Lung (tissue), 12 donors: ENCODE measurements around the gene LSAMP. TPM values are rescaled to one million over a fixed set of nuclear protein-coding genes. Genes with fewer than 3 reads are reported as not detected.

Source experiments
- ATAC-seq: fragments of 200-7000 bp; cut with Tn5 transposase; one replicate; pipeline ENCODE4 v1.9.1; 2020; ENCODE audit warnings: moderate number of reproducible peaks; ENCODE audit not compliant: insufficient read depth, low FRiP score
- DNase-seq, 3 donors: peaks; one replicate each; pipeline ENCODE4 v3.0.0-alpha.2; 2013 to 2017
- H3K27ac ChIP-seq, 2 donors: one replicate each; pipeline ENCODE4 v1.5.1; 2013; ENCODE audit warnings: mild to moderate bottlenecking in 2 of 2, moderate library complexity in 2 of 2, control low read depth in 1 of 2, inconsistent platforms in 1 of 2, low read depth in 1 of 2, low read length in 1 of 2
- H3K27me3 ChIP-seq, 3 donors: one replicate each; pipeline ENCODE4 v1.5.1; 2013; ENCODE audit warnings: low read length in 2 of 3; ENCODE audit not compliant: control insufficient read depth in 3 of 3, insufficient read depth in 3 of 3
- H3K36me3 ChIP-seq, 4 donors: one replicate each; pipeline ENCODE4 v1.5.1; 2013; ENCODE audit warnings: low read length in 4 of 4, mild to moderate bottlenecking in 1 of 4, moderate library complexity in 1 of 4; ENCODE audit not compliant: control insufficient read depth in 4 of 4, insufficient read depth in 4 of 4
- H3K4me1 ChIP-seq, 5 donors: one replicate each; pipeline ENCODE4 v1.5.1; 2013; ENCODE audit warnings: low read length in 5 of 5, mild to moderate bottlenecking in 2 of 5, moderate library complexity in 1 of 5; ENCODE audit not compliant: control insufficient read depth in 5 of 5, insufficient read depth in 5 of 5
- H3K4me3 ChIP-seq: one replicate; pipeline ENCODE4 v1.5.1; 2013; ENCODE audit warnings: mild to moderate bottlenecking, control low read depth, moderate library complexity
- H3K9ac ChIP-seq, 2 donors: one replicate each; pipeline ENCODE4 v1.5.1; 2013; ENCODE audit warnings: low read length in 2 of 2, control low read depth in 1 of 2; ENCODE audit not compliant: insufficient read depth in 1 of 2
- H3K9me3 ChIP-seq, 4 donors: one replicate each; pipeline ENCODE4 v1.5.1; 2013; ENCODE audit warnings: low read length in 3 of 4, mild to moderate bottlenecking in 1 of 4, moderate library complexity in 1 of 4; ENCODE audit not compliant: control insufficient read depth in 4 of 4, insufficient read depth in 3 of 4
- WGBS, 2 donors: extraction: QIAGEN DNeasy Blood & Tissue Kit; methylation state at CpG; one replicate each; pipeline ENCODE4 v1.1.7; 2013; 5-methylcytosine and 5-hydroxymethylcytosine counted together
- polyA plus RNA-seq, 2 donors: library from polyadenylated mRNA; stranded (reverse); fragments of 200-250 nt; gene quantifications; one replicate each; pipeline ENCODE4 v1.2.1, GENCODE V29; 2013
- total RNA-seq, 2 donors: library from RNA; depleted of rRNA in 1 of 2; stranded (reverse); fragments of >200 nt in 1 of 2; gene quantifications; one replicate each; pipeline ENCODE4 v1.2.1, GENCODE V29; 2014 to 2021
- TF ChIP-seq, protein P1 (sequence below): IDR thresholded peaks from 2 replicates; pipeline ENCODE4 v1.5.1; 2012; ENCODE audit warnings: mild to moderate bottlenecking; ENCODE audit errors: control extremely low read depth, extremely low read depth
- donor health status: control.
- donor health status: control.
- donor health status: Bipolar disorder and iron deficiency.
- donor health status: healthy.
- donor health status: DM: yes; HTN: yes; CAD: no.

Gene LSAMP
- total and polyA plus RNA-seq, 4 donors, result 1.6 to 21.9 (median 9.5) TPM

DNA sequence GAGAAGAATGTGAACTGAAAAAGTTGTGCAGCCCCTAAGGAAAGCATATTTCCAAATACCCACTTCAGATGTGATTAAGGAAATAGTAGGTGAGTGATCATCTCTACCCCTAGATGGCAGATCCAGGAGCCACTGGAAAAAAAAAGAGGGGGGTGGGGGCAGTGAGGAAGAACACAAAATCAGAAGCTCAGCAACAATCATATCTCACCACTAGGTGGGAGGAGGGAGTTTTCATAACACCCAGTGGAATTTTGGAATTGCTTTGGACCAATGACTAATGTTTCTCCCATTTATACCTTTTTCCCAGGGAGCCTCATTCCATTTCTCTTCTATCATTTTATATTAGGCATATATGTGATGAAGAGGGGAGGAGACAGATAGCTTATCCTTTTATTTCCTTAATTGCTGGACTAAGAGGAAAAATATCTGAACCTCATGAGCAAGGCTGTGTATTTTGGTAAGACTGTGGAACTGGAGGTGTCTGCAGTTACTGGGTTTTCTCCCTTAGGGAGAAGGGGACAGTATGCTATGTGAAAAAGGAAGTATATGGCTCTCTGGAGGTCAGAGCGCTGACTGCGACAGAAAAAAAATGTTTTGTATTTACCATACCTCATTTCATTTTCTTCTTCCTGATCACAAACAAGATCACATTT, 458.6 kb downstream of the LSAMP start:
- Histone ChIP-seq H3K27me3 (no peaks in the 10 kb centered on the region), H3K4me3 (no peak overlapping the region), H3K9ac (no peak overlapping the region), H3K4me1 (no peaks in the 10 kb centered on the region), H3K36me3 (no peaks in the 10 kb centered on the region), H3K9me3 (no peaks in the 10 kb centered on the region), H3K27ac (no peak overlapping the region)
- TF ChIP-seq, protein P1, sequence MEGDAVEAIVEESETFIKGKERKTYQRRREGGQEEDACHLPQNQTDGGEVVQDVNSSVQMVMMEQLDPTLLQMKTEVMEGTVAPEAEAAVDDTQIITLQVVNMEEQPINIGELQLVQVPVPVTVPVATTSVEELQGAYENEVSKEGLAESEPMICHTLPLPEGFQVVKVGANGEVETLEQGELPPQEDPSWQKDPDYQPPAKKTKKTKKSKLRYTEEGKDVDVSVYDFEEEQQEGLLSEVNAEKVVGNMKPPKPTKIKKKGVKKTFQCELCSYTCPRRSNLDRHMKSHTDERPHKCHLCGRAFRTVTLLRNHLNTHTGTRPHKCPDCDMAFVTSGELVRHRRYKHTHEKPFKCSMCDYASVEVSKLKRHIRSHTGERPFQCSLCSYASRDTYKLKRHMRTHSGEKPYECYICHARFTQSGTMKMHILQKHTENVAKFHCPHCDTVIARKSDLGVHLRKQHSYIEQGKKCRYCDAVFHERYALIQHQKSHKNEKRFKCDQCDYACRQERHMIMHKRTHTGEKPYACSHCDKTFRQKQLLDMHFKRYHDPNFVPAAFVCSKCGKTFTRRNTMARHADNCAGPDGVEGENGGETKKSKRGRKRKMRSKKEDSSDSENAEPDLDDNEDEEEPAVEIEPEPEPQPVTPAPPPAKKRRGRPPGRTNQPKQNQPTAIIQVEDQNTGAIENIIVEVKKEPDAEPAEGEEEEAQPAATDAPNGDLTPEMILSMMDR, result no peak
- 48 to 77% methylated on average over 2 of the region's 2 CpGs for WGBS, 2 donors
- DNase-seq (no peak), ATAC-seq (no peak)

DNA sequence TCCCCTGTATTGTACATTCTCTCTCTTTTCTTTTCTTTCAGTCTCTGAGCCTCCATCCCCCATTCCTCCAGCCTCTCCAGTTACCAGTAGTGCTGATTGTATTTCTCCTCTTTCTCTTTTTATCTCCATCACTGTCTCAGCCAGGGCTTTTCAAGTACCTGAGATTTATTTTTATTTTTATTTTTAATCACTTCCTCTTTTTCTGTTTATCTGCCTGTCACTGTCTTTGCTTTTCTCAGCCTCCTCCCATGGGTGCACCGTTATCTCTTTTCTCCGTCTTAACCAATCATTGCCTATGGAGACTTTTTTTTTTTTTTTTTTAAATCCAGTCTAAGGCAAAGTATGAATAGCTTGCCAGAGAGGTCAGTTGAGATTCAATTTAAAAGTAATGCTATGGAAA, 462.7 kb downstream of the LSAMP start:
- no peak overlapping the region for H3K4me3 ChIP-seq
- TF ChIP-seq, protein P1, result no peak
- no peaks in the 10 kb centered on the region for H3K27me3 ChIP-seq
- DNase-seq (no peak), ATAC-seq (no peak)
- H3K9ac ChIP-seq, result no peak overlapping the region
- no peaks in the 10 kb centered on the region for H3K9me3 ChIP-seq
- WGBS, 2 donors, result 87 to 89% methylated on average over 2 of the region's 2 CpGs
- H3K36me3 ChIP-seq, result no peaks in the 10 kb centered on the region
- H3K27ac ChIP-seq, result no peak overlapping the region
- no peaks in the 10 kb centered on the region for H3K4me1 ChIP-seq

DNA sequence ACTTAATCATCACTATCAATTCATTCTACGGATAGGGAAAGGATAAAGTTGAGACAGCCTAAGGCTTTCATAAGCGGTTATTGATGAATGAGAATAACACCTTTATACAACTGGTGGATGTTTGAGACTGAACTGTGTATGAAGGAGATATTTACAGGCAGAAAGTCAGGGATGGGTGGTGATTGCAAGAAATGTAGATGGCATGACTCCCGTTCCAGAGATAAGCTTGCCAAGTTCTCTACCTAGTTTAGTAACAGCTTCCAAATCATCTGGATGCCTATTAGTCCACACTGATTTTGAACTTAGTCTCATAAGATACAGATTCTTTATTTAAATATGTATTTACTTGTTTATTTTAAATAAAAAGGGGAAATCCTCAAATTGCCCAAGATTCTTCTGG, 463.2 kb downstream of the LSAMP start:
- Histone ChIP-seq H3K9ac (no peak overlapping the region), H3K27me3 (no peaks in the 10 kb centered on the region), H3K4me1 (no peaks in the 10 kb centered on the region), H3K4me3 (no peak overlapping the region), H3K27ac (no peak overlapping the region), H3K9me3 (no peaks in the 10 kb centered on the region), H3K36me3 (no peaks in the 10 kb centered on the region)
- TF ChIP-seq, protein P1, result no peak
- WGBS, 2 donors, result 83 to 91% methylated on average over 3 of the region's 3 CpGs
- ATAC-seq (no peak), DNase-seq (no peak)

DNA sequence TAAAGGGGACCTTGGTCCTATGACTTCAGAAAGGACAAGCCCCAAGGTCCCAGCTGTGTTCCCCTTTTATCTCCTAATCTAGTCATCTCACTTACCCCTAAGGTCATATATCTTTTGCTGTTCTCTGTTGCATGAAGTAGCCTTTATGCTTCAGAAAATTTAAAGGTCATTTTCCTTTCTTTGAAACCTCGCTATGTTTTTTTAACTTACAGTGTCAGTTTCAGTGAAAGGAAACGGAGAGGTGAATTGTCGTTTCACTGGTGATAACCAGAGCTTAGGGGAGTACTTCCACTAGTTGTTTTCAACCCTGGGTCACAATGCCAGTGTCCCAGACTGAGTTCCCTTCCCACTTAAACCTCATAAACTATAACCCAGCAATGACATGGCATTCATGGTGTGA, 464.6 kb downstream of the LSAMP start:
- ATAC-seq, result no peak
- no peaks in the 10 kb centered on the region for H3K27me3 ChIP-seq
- DNase-seq, result no peak

More for the DNA sequence above, 464.6 kb downstream of the LSAMP start:
- Histone ChIP-seq H3K27ac (no peak overlapping the region), H3K9me3 (no peaks in the 10 kb centered on the region), H3K9ac (no peak overlapping the region), H3K4me3 (no peak overlapping the region), H3K4me1 (no peaks in the 10 kb centered on the region), H3K36me3 (no peaks in the 10 kb centered on the region)
- TF ChIP-seq, protein P1, result no peak
- WGBS, 2 donors, result 43 to 53% methylated on average over 3 of the region's 3 CpGs
